ENCODE measurements around the gene TMEM140.

The TMEM140 gene

DNA sequence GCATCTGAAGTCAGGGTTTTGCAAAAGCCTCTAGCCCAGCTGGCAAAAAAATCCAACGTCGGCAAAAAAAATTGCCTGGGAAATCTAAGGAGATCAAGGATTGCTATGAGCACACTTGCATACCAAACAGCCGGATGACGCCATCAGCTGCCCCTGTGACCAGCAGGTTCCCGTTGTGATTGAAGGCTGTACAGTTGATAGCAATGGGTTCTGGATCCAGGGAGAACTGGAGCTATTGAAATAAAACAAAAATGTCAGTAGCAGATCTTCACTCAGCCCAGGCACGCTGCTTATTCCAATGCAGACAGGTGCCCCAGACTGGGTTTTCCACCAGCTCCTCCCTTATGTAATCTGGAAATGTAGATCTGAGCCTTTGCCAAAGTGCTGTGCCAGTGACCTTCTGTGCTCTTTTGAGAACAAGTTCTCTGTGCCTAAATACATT is 41.4 kb downstream of the TMEM140 start:
- FAIRE-seq (no peak), DNase-seq (ENCODE audit: insufficient read length) (no peak)
- no peak for TF ChIP-seq POLR2A (IDR thresholded peaks at IDR 0.05; ENCODE audit: low read depth, low read length)
- no peak for TF ChIP-seq POLR2AphosphoS5 (IDR thresholded peaks at IDR 0.05; ENCODE audit: low read depth, low read length)
- TF ChIP-seq TAF1 (IDR thresholded peaks at IDR 0.05; ENCODE audit: borderline replicate concordance, low read depth, low read length), result no peak

DNA sequence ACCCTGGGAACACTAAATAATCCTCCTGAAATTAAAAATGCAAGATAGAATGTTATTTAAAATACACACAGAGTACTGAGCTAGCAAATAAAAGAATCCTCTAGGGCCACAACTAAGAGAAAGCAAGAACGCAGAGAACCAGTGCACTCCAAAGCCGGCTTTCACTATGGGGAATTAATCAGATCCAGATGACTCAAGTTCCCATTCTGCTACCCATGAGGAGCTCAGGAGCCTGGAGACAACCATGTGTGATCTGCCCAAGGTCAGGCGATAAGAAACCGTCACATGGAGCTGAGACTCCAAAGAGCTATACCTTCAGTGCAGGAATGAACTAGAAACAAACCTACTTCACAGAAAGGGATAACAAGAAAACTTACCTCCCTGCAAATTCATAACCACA is 42.1 kb downstream of the TMEM140 start:
- FAIRE-seq, result no peak
- TF ChIP-seq POLR2A (IDR thresholded peaks at IDR 0.05; ENCODE audit: low read depth, low read length) (no peak), POLR2AphosphoS5 (IDR thresholded peaks at IDR 0.05; ENCODE audit: low read depth, low read length) (no peak), TAF1 (IDR thresholded peaks at IDR 0.05; ENCODE audit: borderline replicate concordance, low read depth, low read length) (no peak)
- DNase-seq (ENCODE audit: insufficient read length), result no peak

DNA sequence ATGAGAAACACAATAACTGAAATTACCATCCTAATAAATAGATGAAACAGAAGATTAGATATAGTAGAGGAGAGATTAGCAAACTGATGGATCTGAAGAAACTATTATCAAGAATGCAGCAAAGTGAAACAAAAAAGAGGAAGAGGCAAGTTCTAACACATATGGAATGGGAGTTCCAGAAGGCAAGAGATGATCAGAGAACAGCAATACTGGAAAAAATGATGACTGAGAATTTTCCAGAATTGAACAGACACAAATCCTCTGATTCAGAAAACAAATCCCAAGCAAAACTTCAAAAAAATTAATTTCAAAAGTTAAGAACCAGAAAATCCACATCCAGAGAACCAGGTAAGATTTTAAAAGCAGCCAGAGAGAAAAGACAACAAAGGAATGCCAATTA is 42.8 kb downstream of the TMEM140 start:
- FAIRE-seq (no peak), DNase-seq (ENCODE audit: insufficient read length) (no peak)
- no peak for TF ChIP-seq TAF1 (IDR thresholded peaks at IDR 0.05; ENCODE audit: borderline replicate concordance, low read depth, low read length)
- no peak for TF ChIP-seq POLR2A (IDR thresholded peaks at IDR 0.05; ENCODE audit: low read depth, low read length)
- TF ChIP-seq POLR2AphosphoS5 (IDR thresholded peaks at IDR 0.05; ENCODE audit: low read depth, low read length), result no peak

DNA sequence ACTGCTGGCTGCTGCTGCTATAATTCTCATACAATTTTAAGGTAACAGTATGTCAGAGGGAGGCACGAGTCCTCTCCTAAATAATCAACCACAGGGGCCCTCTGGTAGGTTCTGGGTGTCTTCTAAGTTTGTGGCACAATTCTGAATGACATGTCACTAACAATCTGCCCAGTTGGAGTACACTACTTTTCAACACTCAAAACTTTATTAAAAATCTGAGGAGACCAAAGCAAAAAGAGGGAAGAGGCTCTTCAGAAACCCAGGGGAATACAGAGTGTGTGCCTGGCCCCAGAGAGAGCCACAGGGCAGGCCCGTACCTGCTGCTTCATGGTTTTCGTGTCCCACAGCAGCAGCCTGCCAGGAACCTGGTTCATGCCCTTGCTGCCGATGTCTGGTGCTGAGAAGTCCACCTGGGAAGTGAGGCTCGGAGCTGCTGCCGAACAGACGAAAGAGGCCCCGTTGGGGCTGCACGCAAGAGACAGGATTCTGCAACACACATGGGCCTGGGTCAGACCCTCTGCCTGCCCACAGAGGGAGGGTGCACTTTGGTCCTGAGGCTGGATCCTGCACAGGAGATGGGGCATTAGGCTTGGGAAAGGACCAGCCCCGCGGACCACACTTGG is 45.2 kb downstream of the TMEM140 start:
- TF ChIP-seq POLR2AphosphoS5 (IDR thresholded peaks at IDR 0.05; ENCODE audit: low read depth, low read length), result no peak
- TF ChIP-seq POLR2A (IDR thresholded peaks at IDR 0.05; ENCODE audit: low read depth, low read length), result no peak
- TF ChIP-seq TAF1 (IDR thresholded peaks at IDR 0.05; ENCODE audit: borderline replicate concordance, low read depth, low read length), result no peak
- FAIRE-seq, result no peak
- DNase-seq (ENCODE audit: insufficient read length), result no peak

GRCh38 chr7:135193615-135194081 is 45.8 kb downstream of the TMEM140 start:
- DNase-seq (ENCODE audit: insufficient read length), result no peak
- TF ChIP-seq TAF1 (IDR thresholded peaks at IDR 0.05; ENCODE audit: borderline replicate concordance, low read depth, low read length) (no peak), POLR2A (IDR thresholded peaks at IDR 0.05; ENCODE audit: low read depth, low read length) (no peak), POLR2AphosphoS5 (IDR thresholded peaks at IDR 0.05; ENCODE audit: low read depth, low read length) (no peak)
- FAIRE-seq, result no peak

- TF ChIP-seq POLR2A (IDR thresholded peaks at IDR 0.05; ENCODE audit: low read depth, low read length) (no peak), TAF1 (IDR thresholded peaks at IDR 0.05; ENCODE audit: borderline replicate concordance, low read depth, low read length) (no peak), POLR2AphosphoS5 (IDR thresholded peaks at IDR 0.05; ENCODE audit: low read depth, low read length) (no peak)
- FAIRE-seq, result no peak
- no peak for DNase-seq (ENCODE audit: insufficient read length)
These were observed 46.7 kb downstream of the TMEM140 start for GRCh38 chr7:135194494-135195095.

GRCh38 chr7:135195156-135195555 is 47.3 kb downstream of the TMEM140 start:
- DNase-seq (ENCODE audit: insufficient read length) (no peak), FAIRE-seq (no peak)
- TF ChIP-seq POLR2A (IDR thresholded peaks at IDR 0.05; ENCODE audit: low read depth, low read length), result no peak
- no peak for TF ChIP-seq POLR2AphosphoS5 (IDR thresholded peaks at IDR 0.05; ENCODE audit: low read depth, low read length)
- TF ChIP-seq TAF1 (IDR thresholded peaks at IDR 0.05; ENCODE audit: borderline replicate concordance, low read depth, low read length), result no peak

GRCh38 chr7:135195968-135196629 is 48.2 kb downstream of the TMEM140 start:
- FAIRE-seq (no peak), DNase-seq (ENCODE audit: insufficient read length) (no peak)
- TF ChIP-seq TAF1 (IDR thresholded peaks at IDR 0.05; ENCODE audit: borderline replicate concordance, low read depth, low read length), result no peak
- no peak for TF ChIP-seq POLR2AphosphoS5 (IDR thresholded peaks at IDR 0.05; ENCODE audit: low read depth, low read length)
- TF ChIP-seq POLR2A (IDR thresholded peaks at IDR 0.05; ENCODE audit: low read depth, low read length), result no peak

- TF ChIP-seq POLR2A (IDR thresholded peaks at IDR 0.05; ENCODE audit: low read depth, low read length) (no peak), POLR2AphosphoS5 (IDR thresholded peaks at IDR 0.05; ENCODE audit: low read depth, low read length) (no peak), TAF1 (IDR thresholded peaks at IDR 0.05; ENCODE audit: borderline replicate concordance, low read depth, low read length) (no peak)
- no peak for FAIRE-seq
These were observed 49.5 kb downstream of the TMEM140 start for GRCh38 chr7:135197343-135197742.

GRCh38 chr7:135197906-135198655 is 50.2 kb downstream of the TMEM140 start:
- FAIRE-seq (no peak), DNase-seq (ENCODE audit: insufficient read length) (no peak)
- TF ChIP-seq POLR2A (IDR thresholded peaks at IDR 0.05; ENCODE audit: low read depth, low read length) (no peak), POLR2AphosphoS5 (IDR thresholded peaks at IDR 0.05; ENCODE audit: low read depth, low read length) (no peak), TAF1 (IDR thresholded peaks at IDR 0.05; ENCODE audit: borderline replicate concordance, low read depth, low read length) (no peak)

More at GRCh38 chr7:135197343-135197742, 49.5 kb downstream of the TMEM140 start:
- no peak for DNase-seq (ENCODE audit: insufficient read length)

GRCh38 chr7:135199439-135199838 is 51.6 kb downstream of the TMEM140 start:
- DNase-seq (ENCODE audit: insufficient read length) (no peak), FAIRE-seq (no peak)
- TF ChIP-seq TAF1 (IDR thresholded peaks at IDR 0.05; ENCODE audit: borderline replicate concordance, low read depth, low read length), result no peak
- TF ChIP-seq POLR2A (IDR thresholded peaks at IDR 0.05; ENCODE audit: low read depth, low read length), result no peak
- no peak for TF ChIP-seq POLR2AphosphoS5 (IDR thresholded peaks at IDR 0.05; ENCODE audit: low read depth, low read length)
